HG02840 (cell line): ENCODE measurements around the gene C21orf58.

Experiments
- ATAC-seq: cut with Tn5 transposase; IDR thresholded peaks from one replicate; pipeline ENCODE4 v1.9.1; 2021; ENCODE audit warnings: mild to moderate bottlenecking, moderate library complexity, moderate number of reproducible peaks; ENCODE audit not compliant: unreplicated experiment, low FRiP score

The C21orf58 gene

DNA sequence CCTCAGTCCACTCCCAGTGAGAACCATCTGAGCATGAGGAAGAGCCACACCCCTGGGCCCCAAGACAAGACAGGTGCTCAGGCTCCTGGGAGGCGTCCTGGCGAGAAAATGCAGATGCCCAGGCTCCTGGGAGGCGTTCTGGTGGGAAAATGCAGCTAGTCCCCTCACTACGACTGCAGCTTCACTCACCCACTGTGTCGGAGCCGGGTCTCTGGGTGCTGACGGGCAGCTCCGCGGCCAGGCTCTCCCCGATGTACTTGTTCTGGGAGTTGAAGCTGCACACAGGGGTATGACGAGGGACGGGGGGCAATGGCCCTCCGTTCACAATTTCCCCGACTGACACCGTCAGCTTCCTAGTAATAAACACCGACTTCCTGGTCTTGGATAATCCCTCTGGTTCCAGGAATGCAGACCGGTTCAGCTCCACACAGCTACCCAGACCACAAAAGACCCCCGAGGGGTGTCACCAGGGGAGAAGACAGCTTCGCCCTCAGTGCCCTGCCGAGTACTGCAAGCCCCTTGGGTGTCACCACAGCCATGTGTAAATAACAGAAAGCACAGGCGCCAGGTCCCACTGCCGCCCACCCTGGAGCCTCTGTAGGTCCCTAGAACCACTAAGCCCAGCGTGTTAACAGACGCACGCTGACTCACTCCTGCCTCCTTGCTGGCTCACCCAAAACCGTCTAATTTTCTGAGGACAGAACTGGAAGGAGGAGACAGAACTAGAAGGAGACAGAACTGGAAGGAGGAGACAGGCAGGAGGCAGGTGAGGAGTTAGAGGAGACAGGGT lies 57.7 kb downstream of the C21orf58 start:
- ATAC-seq = no peak

DNA sequence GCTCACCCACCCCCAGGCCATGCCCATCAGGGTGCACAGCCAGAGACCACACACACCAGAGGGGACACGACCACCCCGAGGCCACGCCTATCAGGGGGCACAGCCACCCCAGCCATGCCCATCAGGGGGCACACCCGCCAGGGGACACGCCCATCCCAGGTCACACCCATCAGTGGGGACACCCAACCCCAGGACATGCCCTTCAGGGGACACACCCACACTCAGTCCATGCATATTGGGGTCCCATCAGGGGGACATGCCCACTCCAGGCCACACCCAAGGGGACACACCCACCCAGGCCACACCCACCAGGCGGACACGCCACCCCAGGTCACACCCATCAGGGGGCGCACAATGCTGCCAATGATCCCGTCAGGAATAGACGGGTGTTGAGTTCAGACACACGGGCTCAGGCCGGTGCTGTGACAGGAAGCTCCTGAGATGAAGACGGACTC lies 59.0 kb downstream of the C21orf58 start:
- ATAC-seq = no peak

DNA sequence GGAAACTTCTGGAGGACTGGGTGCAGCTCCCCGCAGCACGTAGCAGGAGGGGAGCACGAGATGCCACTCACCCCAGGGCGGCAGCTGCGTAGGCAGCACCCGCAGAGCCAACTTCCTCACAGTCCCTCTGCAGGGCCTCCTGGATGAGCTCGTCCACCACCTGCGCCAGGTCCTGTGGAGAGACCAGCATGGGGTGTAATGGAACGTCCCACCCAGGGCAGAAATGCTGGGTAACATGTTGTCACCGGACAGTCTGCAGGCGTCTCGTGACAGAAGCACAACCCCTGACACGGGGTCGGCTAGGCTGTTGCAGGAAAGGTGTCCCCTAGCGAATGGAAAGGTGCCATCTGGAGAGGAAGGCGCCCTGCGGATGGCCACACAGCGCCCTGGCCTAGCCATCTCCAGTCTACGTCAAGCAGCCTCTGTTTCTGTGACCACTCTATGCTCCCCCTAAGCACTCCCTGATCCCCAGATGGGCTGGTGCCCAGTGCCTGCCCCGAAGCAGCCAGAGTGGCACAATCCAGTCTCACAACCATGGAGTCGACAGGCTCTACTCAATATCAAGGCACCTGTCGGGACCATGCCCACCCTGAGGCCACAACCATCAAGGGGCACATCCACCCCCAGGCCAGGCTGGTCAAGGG lies 59.5 kb downstream of the C21orf58 start:
- no peak for ATAC-seq

DNA sequence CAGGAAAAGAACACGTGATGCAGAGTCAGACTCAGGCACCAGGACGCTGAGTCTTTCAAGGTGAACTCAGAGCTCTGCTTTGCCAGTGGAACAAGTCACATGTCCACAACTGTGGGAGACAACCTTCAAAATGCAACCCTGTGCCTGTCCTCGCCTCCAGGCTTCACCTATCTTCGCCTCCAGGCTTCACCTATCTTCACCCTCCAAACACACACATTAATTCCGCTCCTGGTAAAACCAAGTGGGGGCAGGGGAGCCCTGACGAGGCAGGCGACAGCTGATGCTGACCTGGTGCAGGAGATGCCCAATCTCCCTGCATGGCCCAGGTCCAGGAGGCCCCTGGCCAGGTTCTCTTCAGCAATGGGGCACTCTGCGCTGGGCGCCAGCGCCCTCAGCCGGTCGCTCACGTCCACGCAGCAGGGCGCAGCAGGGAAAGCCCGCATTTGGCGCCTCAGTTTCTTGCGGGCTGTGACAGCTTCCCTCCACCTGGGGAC lies 67.1 kb downstream of the C21orf58 start:
- no peak for ATAC-seq

DNA sequence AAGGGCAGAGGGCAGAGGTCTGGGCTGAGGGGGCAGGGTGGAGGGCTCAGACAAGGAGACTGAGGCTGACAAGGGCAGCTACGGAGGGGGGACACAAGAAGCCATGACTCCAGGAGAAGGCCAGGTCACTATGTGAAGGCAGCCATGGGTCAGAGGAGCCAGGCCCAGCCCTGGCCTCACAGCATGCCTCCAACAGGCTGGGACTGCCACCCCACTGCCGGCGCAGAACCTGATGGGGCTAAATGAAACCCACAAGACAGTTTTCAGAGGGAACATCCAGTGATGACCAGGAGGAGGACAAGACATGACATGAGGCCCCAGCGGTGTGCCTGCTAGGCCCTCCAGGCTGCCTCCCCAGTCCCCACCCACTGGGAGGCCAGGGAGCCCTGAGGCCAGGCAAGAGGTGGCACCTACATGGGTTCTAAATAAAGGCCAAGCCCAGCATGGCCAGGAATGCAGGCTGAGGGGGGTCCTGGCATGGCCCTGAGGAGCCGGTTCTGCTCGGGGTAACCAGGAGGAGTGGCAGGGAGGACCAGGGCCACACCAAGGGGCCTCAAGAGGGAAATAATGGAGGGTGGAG lies 67.8 kb downstream of the C21orf58 start:
- no peak for ATAC-seq

DNA sequence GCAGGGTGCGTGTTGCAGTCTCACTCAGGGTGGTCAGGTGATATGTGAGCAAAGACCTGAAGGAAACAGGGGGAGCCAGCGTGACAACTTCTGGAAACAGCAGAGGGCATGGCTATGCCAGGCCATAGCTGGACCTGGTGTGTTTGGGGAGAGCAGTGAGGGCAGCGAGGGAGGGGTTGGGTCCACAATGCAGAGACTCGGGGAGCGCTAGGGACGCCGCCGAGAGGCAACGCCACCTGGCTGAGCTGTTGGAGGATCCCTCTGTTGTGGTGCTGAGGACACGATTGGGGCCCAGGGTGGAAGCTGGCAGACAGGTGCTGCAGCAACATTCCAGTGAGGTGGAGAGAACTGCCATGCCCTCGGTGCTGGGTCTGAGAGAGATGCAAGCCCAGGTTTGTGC lies 68.5 kb downstream of the C21orf58 start:
- no peak for ATAC-seq

DNA sequence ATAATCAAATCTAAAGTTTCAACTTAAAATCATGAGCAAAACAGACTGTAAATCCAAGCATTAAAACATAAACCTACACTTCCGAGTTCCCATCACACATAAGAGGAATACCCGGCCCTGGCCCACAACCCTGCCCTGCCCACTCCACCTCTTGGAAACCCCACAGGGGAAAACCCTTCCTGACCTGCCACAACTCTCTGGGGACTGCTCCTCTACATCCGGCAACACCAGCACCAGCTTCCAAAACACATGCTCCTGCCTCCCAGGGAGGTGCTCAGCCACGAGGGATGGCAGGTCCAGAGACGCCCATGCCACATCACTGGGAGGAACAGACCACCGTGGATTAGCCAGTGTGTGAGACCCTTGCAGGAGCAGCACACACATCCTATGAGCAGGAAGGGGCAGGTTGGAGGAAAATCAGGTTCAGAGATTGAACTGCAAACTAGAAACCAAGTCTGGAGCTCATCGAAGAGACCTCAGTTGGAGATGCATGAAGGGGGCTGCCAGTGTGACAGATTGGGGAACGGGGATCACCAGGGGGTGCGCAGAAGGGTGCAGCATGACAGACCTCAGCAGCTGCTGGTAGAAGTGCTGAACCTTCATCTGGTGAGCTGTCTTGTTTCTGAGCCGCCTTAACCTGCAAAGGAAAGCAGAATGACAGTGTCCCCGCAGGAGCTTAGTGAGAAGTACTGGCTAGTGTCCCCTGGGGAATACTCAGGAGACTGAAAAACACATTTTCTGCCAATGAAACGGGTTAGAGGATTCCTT lies 69.3 kb downstream of the C21orf58 start:
- ATAC-seq = no peak

DNA sequence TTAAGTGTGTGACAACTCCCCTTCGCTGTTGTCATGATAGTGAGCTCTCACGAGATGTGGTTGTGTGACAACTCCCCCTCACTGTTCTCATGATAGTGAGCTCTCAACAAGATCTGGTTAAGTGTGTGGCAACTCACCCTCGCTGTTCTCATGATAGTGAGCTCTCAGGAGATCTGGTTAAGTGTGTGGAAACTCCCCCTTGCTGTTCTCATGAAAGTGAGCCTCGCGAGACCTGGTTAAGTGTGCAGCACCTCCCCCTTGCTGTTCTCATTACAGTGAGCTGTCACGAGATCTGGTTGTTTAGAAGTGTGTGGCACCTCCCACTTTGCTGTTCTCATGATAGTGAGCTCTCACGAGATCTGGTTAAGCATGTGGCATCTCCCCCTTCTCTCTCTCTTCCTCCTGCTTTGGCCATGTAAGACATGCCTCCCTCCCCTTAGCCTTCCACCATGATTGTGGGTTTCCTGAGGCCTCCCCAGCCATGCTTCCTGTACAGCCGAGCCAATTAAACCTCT lies 70.0 kb downstream of the C21orf58 start:
- no peak for ATAC-seq

DNA sequence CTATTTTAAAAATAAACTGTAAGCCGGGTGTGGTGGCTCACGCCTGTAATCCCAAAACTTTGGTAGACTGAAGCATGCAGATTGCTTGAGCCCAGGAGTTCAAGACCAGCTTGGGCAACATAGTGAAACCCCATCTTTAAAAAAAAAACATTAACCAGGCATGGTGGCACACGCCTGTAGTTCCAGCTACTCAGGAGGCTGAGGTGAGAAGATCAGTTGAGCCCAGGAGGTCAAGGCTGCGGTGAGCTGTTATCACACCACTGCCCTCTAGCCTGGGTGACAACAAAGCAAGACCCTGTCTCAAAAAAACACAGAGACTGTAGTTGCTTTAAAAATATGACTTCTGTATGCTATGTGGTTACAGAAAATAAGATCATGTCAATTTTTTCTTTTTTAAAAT lies 70.8 kb downstream of the C21orf58 start:
- no peak for ATAC-seq
